Esophagus muscularis mucosa (tissue), 4 donors: Measurements from ENCODE around the gene TBC1D17. TPM values are rescaled to one million over a fixed set of nuclear protein-coding genes. Genes with fewer than 3 reads are reported as not detected.

Source experiments
- DNase-seq: peaks from one replicate; pipeline ENCODE4 v3.0.0-alpha.2; 2017; ENCODE audit errors: extremely low spot score
- H3K27ac ChIP-seq, 4 donors: fragments of 200-600 bp; sonication (generic); replicated peaks in 1 of 4; 1 replicate in 3 of 4; 2 replicates in 1 of 4; pipeline ENCODE4 v1.5.1; 2016 to 2019; ENCODE audit warnings: mild to moderate bottlenecking in 1 of 4
- H3K27me3 ChIP-seq, 4 donors: fragments of 200-600 bp; sonication (generic); one replicate each; pipeline versions ENCODE4 v1.5.1 to v1.6.0; 2016 to 2019
- H3K36me3 ChIP-seq, 4 donors: fragments of 200-600 bp; sonication (generic); one replicate each; pipeline ENCODE4 v1.5.1; 2016 to 2019
- H3K4me1 ChIP-seq, 4 donors: fragments of 200-600 bp; sonication (generic); one replicate each; pipeline ENCODE4 v1.5.1; 2016 to 2019
- H3K4me3 ChIP-seq, 4 donors: fragments of 200-600 bp; sonication (generic); 1 replicate in 2 of 4; 2 replicates in 2 of 4; pipeline ENCODE4 v1.5.1; 2016 to 2019; ENCODE audit warnings: mild to moderate bottlenecking in 4 of 4, moderate library complexity in 1 of 4
- H3K9me3 ChIP-seq, 4 donors: fragments of 200-600 bp; sonication (generic); 1 replicate in 3 of 4; 2 replicates in 1 of 4; pipeline ENCODE4 v1.5.1; 2016 to 2019
- CTCF ChIP-seq, 3 experiments: fragments of 200-600 bp in 2 of 3; fragments of 450-650 bp in 1 of 3; sonication (generic) in 2 of 3; IDR thresholded peaks; one replicate each; pipeline ENCODE4 v1.5.1; 2017 to 2019; ENCODE audit warnings: antibody characterized with exemption in 3 of 3, mild to moderate bottlenecking in 2 of 3, moderate library complexity in 1 of 3
- EP300 ChIP-seq: sonication (generic); formaldehyde crosslinking; IDR thresholded peaks from one replicate; pipeline ENCODE4 v1.6.1; 2017; ENCODE audit warnings: antibody characterized with exemption
- POLR2A ChIP-seq: fragments of 450-650 bp; IDR thresholded peaks from one replicate; pipeline ENCODE4 v1.6.1; 2017; ENCODE audit warnings: antibody characterized with exemption, moderate library complexity, mild to moderate bottlenecking, low read depth
- POLR2AphosphoS5 ChIP-seq, 2 donors: sonication (generic); formaldehyde crosslinking; IDR thresholded peaks; one replicate each; pipeline ENCODE4 v1.6.1; 2017; ENCODE audit warnings: antibody characterized with exemption in 2 of 2
- WGBS: methylation state at CpG from one replicate; pipeline ENCODE4 v1.1.5; 2018; 5-methylcytosine and 5-hydroxymethylcytosine counted together
- intact Hi-C: fragments of 100-400 bp; cut with DNase I; formaldehyde crosslinking; loops from one replicate; pipeline ENCODE4 v1.15.1; 2023
- total RNA-seq, 4 donors: library from RNA; depleted of rRNA; stranded (reverse); fragments of >200 nt; gene quantifications; one replicate each; pipeline versions ENCODE4 v1.1.0 to v1.2.1, GENCODE V29; 2016

The TBC1D17 gene
- 10 to 100 TPM; 35.1 to 60.9 (median 44.0) TPM for total RNA-seq

GRCh38 chr19:49877020-49877878 is at the start of gene TBC1D17, which contains the start of gene AKT1S1:
TBC1D17 (plus strand) TSS chr19:49877702; CDS start chr19:49877724, 22 bp downstream.
AKT1S1 (minus strand) TSS chr19:49877355; CDS start chr19:49873295, 4,060 bp downstream.
- H3K27ac ChIP-seq: peak within 1 kb of the TSS; percentile 97 to 100 (median 99)
- peaks cover 27 to 54% (median 42%) of the 10 kb centered on the region in 4 donors for H3K4me1 ChIP-seq
- H3K27me3 ChIP-seq: no peaks in the 10 kb centered on the region
- H3K36me3 ChIP-seq: peaks cover 23 to 56% (median 50%) of the 10 kb centered on the region in 4 donors
- no peaks in the 10 kb centered on the region for H3K9me3 ChIP-seq
- peak within 1 kb of the TSS; percentile 83 to 99 (median 98) for H3K4me3 ChIP-seq
- peak; percentile 100 for DNase-seq
- intact Hi-C loops: loop anchor here (5.0 kb wide), 1 partner anchor 65 kb away; the partner anchor contains the start of gene FUZ
- under 1% methylated on average over 40 of the region's 61 CpGs for WGBS
- TF ChIP-seq POLR2AphosphoS5 (IDR thresholded peaks at IDR 0.05) (peak in 1 of 2 donors; percentile 92), CTCF (IDR thresholded peaks at IDR 0.05) (no peak), EP300 (no peak), POLR2A (peak; percentile 94)

- no peak overlapping the region for H3K27ac ChIP-seq
- H3K36me3 ChIP-seq: peaks cover 27 to 84% (median 76%) of the 10 kb centered on the region in 4 donors
- H3K9me3 ChIP-seq: no peaks in the 10 kb centered on the region
- TF ChIP-seq POLR2A (no peak), POLR2AphosphoS5 (IDR thresholded peaks at IDR 0.05) (no peak), CTCF (IDR thresholded peaks at IDR 0.05) (no peak), EP300 (no peak)
- intact Hi-C loops: no loop called here
- no peak for DNase-seq
- H3K4me1 ChIP-seq: no peaks in the 10 kb centered on the region
- no peak overlapping the region for H3K4me3 ChIP-seq
- H3K27me3 ChIP-seq: no peaks in the 10 kb centered on the region
- 82% methylated on average over 6 of the region's 8 CpGs for WGBS
Measured at GRCh38 chr19:49829200-49829599, 48.3 kb upstream of the TBC1D17 start.

GRCh38 chr19:49829721-49830120 is 47.8 kb upstream of the TBC1D17 start:
- no peak for DNase-seq
- no peak for TF ChIP-seq CTCF (IDR thresholded peaks at IDR 0.05)
- no peak for TF ChIP-seq POLR2A
- TF ChIP-seq EP300: no peak
- TF ChIP-seq POLR2AphosphoS5 (IDR thresholded peaks at IDR 0.05): no peak
- WGBS: 80% methylated on average over 2 of the region's 18 CpGs
- Histone ChIP-seq H3K4me3 (no peak overlapping the region), H3K27ac (no peak overlapping the region), H3K4me1 (no peaks in the 10 kb centered on the region), H3K36me3 (peaks cover 32 to 87% (median 80%) of the 10 kb centered on the region in 4 donors), H3K27me3 (no peaks in the 10 kb centered on the region), H3K9me3 (no peaks in the 10 kb centered on the region)
- intact Hi-C loops: no loop called here

GRCh38 chr19:49830766-49831165 is 46.7 kb upstream of the TBC1D17 start:
- Histone ChIP-seq H3K36me3 (peaks cover 42 to 93% (median 90%) of the 10 kb centered on the region in 4 donors), H3K4me1 (no peaks in the 10 kb centered on the region), H3K27me3 (no peaks in the 10 kb centered on the region), H3K4me3 (no peak overlapping the region), H3K9me3 (no peaks in the 10 kb centered on the region), H3K27ac (no peak overlapping the region)
- TF ChIP-seq CTCF (IDR thresholded peaks at IDR 0.05): no peak
- 83% methylated on average over 5 of the region's 12 CpGs for WGBS
- DNase-seq: no peak
- intact Hi-C loops: no loop called here
